Esophagus squamous epithelium (tissue), 5 donors: Measurements from ENCODE around the gene HS2ST1. TPM values are rescaled to one million over a fixed set of nuclear protein-coding genes. Genes with fewer than 3 reads are reported as not detected.

Experiments
- DNase-seq: peaks from one replicate; lab custom pipeline; 2025; lab: John Stamatoyannopoulos, UW
- H3K27ac ChIP-seq, 4 donors: fragments of 200-600 bp; sonication (generic); one replicate each; pipeline ENCODE4 v1.5.1; 2016 to 2019; ENCODE audit warnings: mild to moderate bottlenecking in 1 of 4
- H3K27me3 ChIP-seq, 4 donors: fragments of 200-600 bp; sonication (generic); 1 replicate in 3 of 4; 2 replicates in 1 of 4; pipeline versions ENCODE4 v1.5.1 to v1.6.0; 2017 to 2021; ENCODE audit warnings: antibody characterized with exemption in 1 of 4
- H3K36me3 ChIP-seq, 3 donors: fragments of 200-600 bp; sonication (generic); one replicate each; pipeline ENCODE4 v1.5.1; 2016 to 2019
- H3K4me1 ChIP-seq, 3 donors: fragments of 200-600 bp; sonication (generic); one replicate each; pipeline ENCODE4 v1.5.1; 2017 to 2019
- H3K4me3 ChIP-seq, 4 donors: fragments of 200-600 bp; sonication (generic); 1 replicate in 3 of 4; 2 replicates in 1 of 4; pipeline ENCODE4 v1.5.1; 2016 to 2019; ENCODE audit warnings: mild to moderate bottlenecking in 2 of 4, moderate library complexity in 1 of 4
- H3K9me3 ChIP-seq, 3 donors: fragments of 200-600 bp; sonication (generic); one replicate each; pipeline ENCODE4 v1.5.1; 2016 to 2019
- POLR2A ChIP-seq, 4 donors: fragments of 450-650 bp; IDR thresholded peaks; one replicate each; pipeline ENCODE4 v1.6.1; 2017; ENCODE audit warnings: antibody characterized with exemption in 4 of 4, mild to moderate bottlenecking in 4 of 4, moderate library complexity in 3 of 4
- WGBS, 2 donors: methylation state at CpG; one replicate each; pipeline ENCODE4 v1.1.5; 2018; 5-methylcytosine and 5-hydroxymethylcytosine counted together
- intact Hi-C: fragments of 100-400 bp; cut with DNase I; formaldehyde crosslinking; loops from one replicate; pipeline ENCODE4 v1.15.0; 2022
- total RNA-seq, 4 donors: library from RNA; depleted of rRNA; stranded (reverse); fragments of >200 nt; gene quantifications; one replicate each; pipeline ENCODE4 v1.1.0, GENCODE V29; 2016
- TF ChIP-seq, protein P1 (sequence below), 6 experiments: fragments of 450-650 bp in 4 of 6; fragments of 200-600 bp in 2 of 6; sonication (generic) in 2 of 6; IDR thresholded peaks; one replicate each; pipeline ENCODE4 v1.5.1; 2016 to 2019; ENCODE audit warnings: antibody characterized with exemption in 6 of 6, mild to moderate bottlenecking in 4 of 6, moderate library complexity in 4 of 6
- donor health status: DM: yes; HTN: yes; CAD: no.

The HS2ST1 gene
- total RNA-seq, 4 donors from 2014 or later = 5.3 to 10.5 (median 9.1) TPM

DNA sequence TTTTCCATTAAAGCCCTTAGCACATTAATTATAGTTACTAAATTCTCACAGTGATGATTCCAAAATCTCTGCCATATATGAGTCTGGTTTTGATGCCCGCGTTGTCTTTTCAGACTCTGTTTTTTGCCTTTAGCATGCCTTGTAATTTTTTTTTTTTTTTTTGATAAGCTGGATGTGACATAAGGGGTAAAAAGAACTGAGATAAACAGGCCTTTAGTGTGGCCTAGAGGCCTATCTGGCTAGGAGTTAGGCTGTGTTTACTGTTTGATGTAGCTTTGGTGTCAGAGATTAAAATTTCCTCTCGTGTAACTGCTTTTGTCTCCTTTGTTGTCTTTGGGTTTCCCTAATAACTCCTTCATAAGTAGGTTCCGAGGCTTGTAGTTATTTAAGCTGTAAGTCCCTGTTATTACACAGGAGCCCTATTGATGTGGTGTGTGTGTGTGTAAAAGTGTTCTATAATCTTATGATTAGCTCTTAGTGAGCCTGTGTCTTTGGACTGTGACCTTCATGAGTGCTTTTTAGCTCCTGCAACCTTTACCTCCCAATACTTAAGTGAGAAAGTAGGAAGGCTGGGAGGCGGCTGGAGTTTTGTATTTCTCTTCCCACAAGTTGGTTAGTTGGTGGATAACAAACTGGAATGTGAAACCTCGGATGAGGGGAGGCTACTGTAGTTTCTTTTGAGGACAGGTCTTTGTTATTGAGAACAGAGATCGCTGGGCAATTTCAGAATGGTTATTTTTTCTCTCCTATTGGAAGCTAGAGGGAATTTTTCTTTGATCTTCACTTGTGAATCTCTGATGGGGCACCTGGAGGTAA is 19.3 kb downstream of the HS2ST1 start:
- Histone ChIP-seq H3K36me3 (no peaks in the 10 kb centered on the region), H3K4me1 (no peaks in the 10 kb centered on the region), H3K27me3 (no peaks in the 10 kb centered on the region), H3K9me3 (no peaks in the 10 kb centered on the region), H3K4me3 (no peak overlapping the region), H3K27ac (no peak overlapping the region)
- intact Hi-C loops = no loop called here
- TF ChIP-seq POLR2A (IDR thresholded peaks at IDR 0.05) = no peak
- TF ChIP-seq, protein P1, sequence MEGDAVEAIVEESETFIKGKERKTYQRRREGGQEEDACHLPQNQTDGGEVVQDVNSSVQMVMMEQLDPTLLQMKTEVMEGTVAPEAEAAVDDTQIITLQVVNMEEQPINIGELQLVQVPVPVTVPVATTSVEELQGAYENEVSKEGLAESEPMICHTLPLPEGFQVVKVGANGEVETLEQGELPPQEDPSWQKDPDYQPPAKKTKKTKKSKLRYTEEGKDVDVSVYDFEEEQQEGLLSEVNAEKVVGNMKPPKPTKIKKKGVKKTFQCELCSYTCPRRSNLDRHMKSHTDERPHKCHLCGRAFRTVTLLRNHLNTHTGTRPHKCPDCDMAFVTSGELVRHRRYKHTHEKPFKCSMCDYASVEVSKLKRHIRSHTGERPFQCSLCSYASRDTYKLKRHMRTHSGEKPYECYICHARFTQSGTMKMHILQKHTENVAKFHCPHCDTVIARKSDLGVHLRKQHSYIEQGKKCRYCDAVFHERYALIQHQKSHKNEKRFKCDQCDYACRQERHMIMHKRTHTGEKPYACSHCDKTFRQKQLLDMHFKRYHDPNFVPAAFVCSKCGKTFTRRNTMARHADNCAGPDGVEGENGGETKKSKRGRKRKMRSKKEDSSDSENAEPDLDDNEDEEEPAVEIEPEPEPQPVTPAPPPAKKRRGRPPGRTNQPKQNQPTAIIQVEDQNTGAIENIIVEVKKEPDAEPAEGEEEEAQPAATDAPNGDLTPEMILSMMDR (IDR thresholded peaks at IDR 0.05) = no peak
- DNase-seq = no peak
- 82 to 84% methylated on average over 6 to 7 of the region's 7 CpGs for WGBS, 2 donors

DNA sequence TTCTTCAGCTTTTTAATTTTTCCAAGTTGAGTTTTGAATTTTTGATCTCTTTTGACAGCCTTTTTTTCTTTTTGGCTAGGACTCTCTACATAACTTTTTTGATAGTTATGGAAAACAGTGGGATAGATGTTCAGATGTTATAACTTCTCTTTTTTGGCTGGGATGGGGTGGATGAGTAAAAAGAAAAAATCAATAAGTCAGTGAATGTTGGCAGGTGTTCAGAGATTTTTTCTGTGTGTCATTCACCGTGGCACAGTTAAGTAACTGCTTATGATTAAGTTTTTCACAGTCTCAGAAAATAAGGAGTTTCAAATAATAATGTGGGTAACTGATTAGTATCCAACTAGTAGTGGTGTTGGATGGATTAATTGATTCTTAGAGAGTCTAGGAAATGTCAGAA is 24.0 kb downstream of the HS2ST1 start:
- Histone ChIP-seq H3K4me1 (no peaks in the 10 kb centered on the region), H3K9me3 (no peaks in the 10 kb centered on the region), H3K27ac (no peak overlapping the region), H3K27me3 (no peaks in the 10 kb centered on the region), H3K4me3 (no peak overlapping the region), H3K36me3 (no peaks in the 10 kb centered on the region)
- no peak for TF ChIP-seq POLR2A (IDR thresholded peaks at IDR 0.05)
- TF ChIP-seq, protein P1 (IDR thresholded peaks at IDR 0.05) = no peak
- DNase-seq = no peak
- intact Hi-C loops = no loop called here
- WGBS, 2 donors = 13 to 35% methylated on average over 1 of the region's 1 CpG

DNA sequence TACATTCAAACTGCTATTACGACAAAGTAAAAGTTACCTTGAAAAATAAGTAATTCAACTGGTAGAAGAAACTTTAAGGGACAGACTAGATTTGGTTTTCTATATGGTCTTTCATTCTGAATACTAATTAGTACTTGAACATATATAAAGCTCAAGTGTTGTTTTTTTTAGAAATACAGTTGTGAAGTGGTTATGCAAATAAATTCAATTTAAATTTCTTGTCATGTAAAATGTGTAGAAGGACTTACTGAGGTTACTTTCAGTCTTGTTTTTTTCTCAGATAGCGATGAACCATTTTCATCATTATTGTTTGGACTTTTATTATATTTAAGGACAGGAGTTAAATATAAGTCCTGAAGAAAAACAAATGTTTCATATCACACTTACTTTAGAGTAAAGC is 24.4 kb downstream of the HS2ST1 start:
- intact Hi-C loops = no loop called here
- Histone ChIP-seq H3K27me3 (no peaks in the 10 kb centered on the region), H3K36me3 (no peaks in the 10 kb centered on the region), H3K27ac (no peak overlapping the region), H3K4me3 (no peak overlapping the region), H3K9me3 (no peaks in the 10 kb centered on the region), H3K4me1 (no peaks in the 10 kb centered on the region)
- no peak for TF ChIP-seq POLR2A (IDR thresholded peaks at IDR 0.05)
- TF ChIP-seq, protein P1 (IDR thresholded peaks at IDR 0.05) = no peak
- no peak for DNase-seq
- WGBS, 2 donors = 90 to 92% methylated on average over 2 of the region's 2 CpGs

DNA sequence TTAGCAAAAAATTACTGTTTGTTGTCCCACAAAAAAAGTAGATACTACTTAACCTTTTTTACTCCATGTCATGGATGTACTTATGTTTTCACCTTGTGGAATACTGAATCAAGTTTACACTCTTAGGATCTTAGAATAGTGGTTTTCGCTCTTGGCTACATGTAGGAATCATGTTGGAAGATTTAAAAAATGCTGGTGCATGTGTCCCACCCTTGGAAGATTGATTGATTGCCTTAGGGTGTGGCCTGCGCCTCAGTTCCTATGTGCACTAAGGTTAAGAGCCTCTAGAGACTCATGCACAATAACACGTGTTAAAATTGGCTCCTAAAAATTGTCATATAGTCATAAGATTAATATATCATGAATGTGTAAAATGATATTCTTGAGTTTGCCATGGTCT is 25.0 kb downstream of the HS2ST1 start:
- TF ChIP-seq, protein P1 (IDR thresholded peaks at IDR 0.05) = no peak
- TF ChIP-seq POLR2A (IDR thresholded peaks at IDR 0.05) = no peak
- DNase-seq = no peak
- Histone ChIP-seq H3K36me3 (no peaks in the 10 kb centered on the region), H3K9me3 (no peaks in the 10 kb centered on the region), H3K4me3 (no peak overlapping the region), H3K4me1 (no peaks in the 10 kb centered on the region), H3K27ac (no peak overlapping the region), H3K27me3 (no peaks in the 10 kb centered on the region)
- intact Hi-C loops = no loop called here
- 80 to 85% methylated on average over 3 of the region's 3 CpGs for WGBS, 2 donors

DNA sequence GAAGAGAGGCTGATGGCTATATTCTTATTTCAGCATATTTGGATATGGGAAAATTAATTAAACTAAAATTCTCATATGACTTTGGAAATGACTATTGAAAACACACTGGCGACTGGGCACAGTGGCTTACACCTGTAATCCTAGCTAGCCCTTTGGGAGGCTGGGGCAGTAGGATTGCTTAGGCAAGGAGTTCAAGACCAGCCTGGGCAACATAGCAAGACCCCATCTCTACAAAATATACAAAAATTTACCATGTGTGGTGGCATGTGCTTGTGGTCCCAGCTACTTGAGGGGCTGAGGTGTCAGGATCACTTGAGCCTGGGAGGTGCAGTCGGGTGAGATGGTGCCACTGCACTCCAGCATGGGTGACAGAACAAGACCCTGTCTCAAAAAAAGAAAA is 26.2 kb downstream of the HS2ST1 start:
- WGBS, 2 donors = 93 to 94% methylated on average over 2 of the region's 2 CpGs
- Histone ChIP-seq H3K9me3 (no peaks in the 10 kb centered on the region), H3K36me3 (no peaks in the 10 kb centered on the region), H3K27me3 (no peaks in the 10 kb centered on the region), H3K27ac (no peak overlapping the region), H3K4me1 (no peaks in the 10 kb centered on the region), H3K4me3 (no peak overlapping the region)
- TF ChIP-seq, protein P1 (IDR thresholded peaks at IDR 0.05) = no peak
- TF ChIP-seq POLR2A (IDR thresholded peaks at IDR 0.05) = no peak
- intact Hi-C loops = no loop called here
- DNase-seq = no peak
